ENCODE data around the gene LUC7L. TPM values are rescaled to one million over a fixed set of nuclear protein-coding genes. Genes with fewer than 3 reads are reported as not detected.
"Not testable (repeated sequence)": the region's sequence is repeated elsewhere in the genome, so short reads cannot be mapped to it uniquely, and the experiment has no call there.

The LUC7L gene
- polyA plus RNA-seq, 3 donors: 36.1 to 83.2 (median 36.3) TPM

DNA sequence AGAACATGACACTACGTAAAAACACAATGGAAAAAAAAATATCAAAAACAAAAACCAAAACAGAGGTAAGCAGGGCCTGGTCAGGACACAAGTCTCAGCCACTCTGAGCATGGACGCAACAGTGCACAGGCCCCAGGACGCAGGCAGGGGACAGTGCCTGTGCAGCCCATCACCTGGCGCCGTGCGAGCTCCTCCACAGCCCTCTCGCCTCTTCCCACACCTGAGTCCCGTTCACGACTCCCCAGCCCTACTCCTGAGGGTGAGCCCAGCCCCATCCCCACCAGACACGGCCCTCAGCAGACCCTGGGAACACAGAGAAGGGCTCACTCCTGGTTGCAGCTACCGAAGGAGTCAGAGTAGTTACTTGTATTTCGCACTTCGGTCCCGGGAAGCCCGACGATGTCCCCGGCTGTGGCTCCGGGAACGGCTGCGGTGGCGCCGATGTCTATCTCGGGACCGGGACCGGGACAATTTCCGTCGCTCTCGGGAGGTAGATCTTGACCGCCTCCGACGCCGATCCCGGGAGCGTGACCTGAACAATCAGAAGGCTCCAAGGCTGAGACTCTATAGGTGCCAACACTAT, 39.6 kb downstream of the LUC7L start:
- no peak overlapping the region for H3K27ac ChIP-seq (ENCODE audit: low read depth, low read length)
- WGBS, 3 donors: 92 to 95% (median 95%) methylated on average over 34 of the region's 34 CpGs

GRCh38 chr16:188674-189073, 40.6 kb downstream of the LUC7L start:
- WGBS, 3 donors: 68 to 82% (median 74%) methylated on average over 8 of the region's 8 CpGs
- H3K27ac ChIP-seq (ENCODE audit: low read depth, low read length): no peak overlapping the region

- H3K27ac ChIP-seq (ENCODE audit: low read depth, low read length): no peak overlapping the region
- WGBS, 3 donors: 94 to 98% (median 98%) methylated on average over 8 of the region's 8 CpGs
These were observed 41.9 kb downstream of the LUC7L start for GRCh38 chr16:187330-187729.

- H3K27ac ChIP-seq (ENCODE audit: low read depth, low read length): no peak overlapping the region
- 83 to 89% (median 88%) methylated on average over 10 to 11 of the region's 11 CpGs for WGBS, 3 donors
These were observed 43.6 kb downstream of the LUC7L start for GRCh38 chr16:185691-186090.

- 83 to 88% (median 85%) methylated on average over 12 to 13 of the region's 13 CpGs for WGBS, 3 donors
- H3K27ac ChIP-seq (ENCODE audit: low read depth, low read length): no peak overlapping the region
These were observed 44.0 kb downstream of the LUC7L start for GRCh38 chr16:185213-185612.

- no peak overlapping the region for H3K27ac ChIP-seq (ENCODE audit: low read depth, low read length)
- 69 to 83% (median 77%) methylated on average over 7 of the region's 7 CpGs for WGBS, 3 donors
These were observed 46.2 kb downstream of the LUC7L start for GRCh38 chr16:183005-183404.

GRCh38 chr16:181565-182021, 47.7 kb downstream of the LUC7L start:
- H3K27ac ChIP-seq (ENCODE audit: low read depth, low read length): no peak overlapping the region
- 7 to 12% (median 9%) methylated on average over 22 of the region's 22 CpGs for WGBS, 3 donors

DNA sequence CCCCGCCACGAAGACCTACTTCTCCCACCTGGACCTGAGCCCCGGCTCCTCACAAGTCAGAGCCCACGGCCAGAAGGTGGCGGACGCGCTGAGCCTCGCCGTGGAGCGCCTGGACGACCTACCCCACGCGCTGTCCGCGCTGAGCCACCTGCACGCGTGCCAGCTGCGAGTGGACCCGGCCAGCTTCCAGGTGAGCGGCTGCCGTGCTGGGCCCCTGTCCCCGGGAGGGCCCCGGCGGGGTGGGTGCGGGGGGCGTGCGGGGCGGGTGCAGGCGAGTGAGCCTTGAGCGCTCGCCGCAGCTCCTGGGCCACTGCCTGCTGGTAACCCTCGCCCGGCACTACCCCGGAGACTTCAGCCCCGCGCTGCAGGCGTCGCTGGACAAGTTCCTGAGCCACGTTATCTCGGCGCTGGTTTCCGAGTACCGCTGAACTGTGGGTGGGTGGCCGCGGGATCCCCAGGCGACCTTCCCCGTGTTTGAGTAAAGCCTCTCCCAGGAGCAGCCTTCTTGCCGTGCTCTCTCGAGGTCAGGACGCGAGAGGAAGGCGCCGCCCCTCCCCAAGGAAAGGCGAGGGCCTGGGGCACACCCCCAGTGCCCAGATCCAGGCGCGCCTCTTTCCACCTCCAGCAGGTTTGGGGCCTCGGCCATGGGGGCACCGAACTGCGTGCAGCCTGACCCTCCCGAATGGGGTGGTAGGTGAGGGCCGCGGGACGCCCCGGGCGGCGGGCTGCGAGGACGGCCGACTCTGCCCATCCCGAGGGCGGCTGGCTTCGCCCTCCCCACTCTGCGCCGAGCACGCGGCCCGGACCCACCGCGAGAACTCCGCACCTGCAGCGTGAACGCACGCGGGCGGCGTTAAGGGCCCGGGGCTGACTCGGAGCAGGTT, 48.3 kb downstream of the LUC7L start:
- H3K27ac ChIP-seq (ENCODE audit: low read depth, low read length): no peak overlapping the region
- 1 to 2% (median 2%) methylated on average over 70 to 89 of the region's 89 CpGs for WGBS, 3 donors

DNA sequence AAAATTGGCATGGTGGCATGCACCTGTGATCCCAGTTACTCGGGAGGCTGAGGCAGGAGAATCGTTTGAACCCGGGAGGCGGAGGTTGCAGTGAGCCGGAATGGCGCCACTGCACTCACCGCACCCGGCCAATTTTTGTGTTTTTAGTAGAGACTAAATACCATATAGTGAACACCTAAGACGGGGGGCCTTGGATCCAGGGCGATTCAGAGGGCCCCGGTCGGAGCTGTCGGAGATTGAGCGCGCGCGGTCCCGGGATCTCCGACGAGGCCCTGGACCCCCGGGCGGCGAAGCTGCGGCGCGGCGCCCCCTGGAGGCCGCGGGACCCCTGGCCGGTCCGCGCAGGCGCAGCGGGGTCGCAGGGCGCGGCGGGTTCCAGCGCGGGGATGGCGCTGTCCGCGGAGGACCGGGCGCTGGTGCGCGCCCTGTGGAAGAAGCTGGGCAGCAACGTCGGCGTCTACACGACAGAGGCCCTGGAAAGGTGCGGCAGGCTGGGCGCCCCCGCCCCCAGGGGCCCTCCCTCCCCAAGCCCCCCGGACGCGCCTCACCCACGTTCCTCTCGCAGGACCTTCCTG, 49.1 kb downstream of the LUC7L start, which contains the start of gene HBQ1:
Gene HBQ1 (plus strand): TSS at position 359 of the 575 bp plus-strand sequence. CDS start 28 bp downstream, at position 387.
- 6 to 9% (median 7%) methylated on average over 51 to 59 of the region's 59 CpGs for WGBS, 3 donors
- H3K27ac ChIP-seq (ENCODE audit: low read depth, low read length): no peak within 1 kb of the TSS

DNA sequence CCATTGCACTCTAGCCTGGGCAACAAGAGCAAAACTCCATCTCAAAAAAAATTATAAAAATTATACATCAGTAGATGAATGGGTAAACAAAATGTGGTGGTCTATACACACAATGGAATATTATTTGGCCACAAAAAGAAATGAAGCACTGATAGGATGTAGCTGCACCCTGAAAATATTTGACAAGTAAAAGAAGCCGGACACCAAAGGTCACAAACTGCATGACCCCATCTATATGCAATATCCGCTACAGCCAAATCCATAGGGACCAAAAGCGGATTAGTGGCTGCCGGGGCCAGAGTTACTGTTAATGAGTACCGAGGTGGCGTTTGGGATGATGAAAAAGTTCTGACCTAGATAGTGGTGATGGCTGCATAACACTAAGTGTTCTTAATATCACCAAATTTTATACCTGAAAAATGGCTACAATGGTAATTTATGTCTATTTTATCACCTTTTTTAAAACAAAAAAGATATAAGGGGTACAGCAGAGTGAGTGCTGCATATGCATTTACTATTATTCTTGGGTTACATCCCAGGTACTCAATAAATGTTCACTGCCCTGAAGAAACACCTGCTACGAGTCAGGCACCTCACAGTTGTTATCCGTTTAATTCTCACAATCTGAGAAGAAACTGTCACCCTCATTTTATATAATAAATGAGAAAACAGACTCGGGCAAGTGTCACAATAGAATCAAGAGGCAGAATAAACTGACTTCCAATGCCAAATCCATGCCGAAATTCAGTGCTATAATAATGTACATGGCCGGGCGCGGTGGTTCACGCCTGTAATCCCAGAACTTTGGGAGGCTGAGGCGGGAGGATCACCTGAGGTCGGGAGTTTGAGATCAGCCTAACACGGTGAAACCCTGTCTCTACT, 49.8 kb downstream of the LUC7L start:
- no peak overlapping the region for H3K27ac ChIP-seq (ENCODE audit: low read depth, low read length)
- WGBS, 3 donors: 71 to 74% (median 73%) methylated on average over 17 of the region's 17 CpGs

DNA sequence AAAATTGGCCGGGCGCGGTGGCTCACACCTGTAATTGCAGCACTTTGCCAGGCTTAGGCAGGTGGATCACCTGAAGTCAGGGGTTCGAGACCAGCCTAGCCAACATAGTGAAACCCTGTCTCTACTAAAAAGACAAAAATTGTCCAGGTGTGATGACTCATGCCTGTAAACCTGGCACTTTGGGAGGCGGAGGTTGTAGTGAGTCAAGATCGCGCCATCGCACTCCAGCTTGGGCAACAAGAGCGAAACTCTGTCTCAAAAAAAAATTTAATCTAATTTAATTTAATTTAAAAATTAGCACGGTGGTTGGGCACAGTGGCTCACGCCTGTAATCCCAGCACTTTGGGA, 50.6 kb downstream of the LUC7L start:
- WGBS, 3 donors: 83 to 92% (median 87%) methylated on average over 11 of the region's 11 CpGs
- H3K27ac ChIP-seq (ENCODE audit: low read depth, low read length): no peak overlapping the region

- WGBS, 3 donors: 53 to 65% (median 59%) methylated on average over 11 of the region's 11 CpGs
- H3K27ac ChIP-seq (ENCODE audit: low read depth, low read length): no peak overlapping the region
These were observed 51.1 kb downstream of the LUC7L start for GRCh38 chr16:177981-178667.

- no peak overlapping the region for H3K27ac ChIP-seq (ENCODE audit: low read depth, low read length)
- WGBS, 3 donors: 6 to 10% (median 8%) methylated on average over 13 of the region's 13 CpGs
These were observed 51.8 kb downstream of the LUC7L start for GRCh38 chr16:177394-177822.

- not testable (repeated sequence) for H3K27ac ChIP-seq (ENCODE audit: low read depth, low read length)
- WGBS, 3 donors: 2 to 4% (median 3%) methylated on average over 22 to 37 of the region's 88 CpGs
These were observed 52.5 kb downstream of the LUC7L start, which contains the start of gene HBA1 for GRCh38 chr16:176477-177382. TSS of gene HBA1 (plus strand) at chr16:176680. CDS start at chr16:176717, 37 bp downstream.

DNA sequence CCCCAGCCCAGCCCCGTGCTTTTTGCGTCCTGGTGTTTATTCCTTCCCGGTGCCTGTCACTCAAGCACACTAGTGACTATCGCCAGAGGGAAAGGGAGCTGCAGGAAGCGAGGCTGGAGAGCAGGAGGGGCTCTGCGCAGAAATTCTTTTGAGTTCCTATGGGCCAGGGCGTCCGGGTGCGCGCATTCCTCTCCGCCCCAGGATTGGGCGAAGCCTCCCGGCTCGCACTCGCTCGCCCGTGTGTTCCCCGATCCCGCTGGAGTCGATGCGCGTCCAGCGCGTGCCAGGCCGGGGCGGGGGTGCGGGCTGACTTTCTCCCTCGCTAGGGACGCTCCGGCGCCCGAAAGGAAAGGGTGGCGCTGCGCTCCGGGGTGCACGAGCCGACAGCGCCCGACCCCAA, 53.2 kb downstream of the LUC7L start:
- WGBS, 3 donors: 0 to 2% (median 1%) methylated on average over 16 to 24 of the region's 39 CpGs
- not testable (repeated sequence) for H3K27ac ChIP-seq (ENCODE audit: low read depth, low read length)

GRCh38 chr16:175011-175949, 54.0 kb downstream of the LUC7L start:
- 19 to 28% (median 27%) methylated on average over 7 to 8 of the region's 8 CpGs for WGBS, 3 donors
- no peak overlapping the region for H3K27ac ChIP-seq (ENCODE audit: low read depth, low read length)
